A549 (cell line): ENCODE measurements around the gene BGN. TPM values are rescaled to one million over a fixed set of nuclear protein-coding genes. Genes with fewer than 3 reads are reported as not detected.

Experiments
- ATAC-seq, 2 experiments: fragments of 200-7000 bp in 1 of 2; fragments of >200 bp in 1 of 2; cut with Nextera tagmentation in 1 of 2; cut with Tn5 transposase in 1 of 2; 3 replicates each; pipeline versions ENCODE4 v1.8.0 to v1.9.1; 2018 to 2020; ENCODE audit warnings: mild to moderate bottlenecking in 1 of 2, moderate library complexity in 1 of 2
- CTCF ChIA-PET: fragments of 300-600 bp; sonication (Branson Sonifier 250); formaldehyde crosslinking; extraction: SDS; loops from one replicate; lab custom pipeline; 2021; ENCODE audit warnings: antibody characterized with exemption, inconsistent platforms; lab: Yijun Ruan, JAX
- POLR2A ChIA-PET: fragments of 350-600 bp; formaldehyde crosslinking; extraction: SDS; loops from one replicate; lab custom pipeline; 2021; ENCODE audit warnings: antibody characterized with exemption, inconsistent platforms; lab: Yijun Ruan, JAX
- DNase-seq, 2 experiments: peaks; one replicate each; pipeline versions ENCODE4 v3.0.0 to v3.0.0-alpha.2; 2011 to 2016; ENCODE audit warnings: low read depth in 1 of 2, low spot score in 1 of 2
- FAIRE-seq: peaks from 2 replicates; lab custom pipeline; 2011; peaks lifted over from hg19 to GRCh38; lab: Jason Lieb, UNC
- H3K27ac ChIP-seq, 2 experiments: fragments of >200 bp; sonication (Bioruptor Twin); formaldehyde crosslinking; 3 replicates each; pipeline ENCODE4 v1.5.1; 2016 to 2017
- H3K4me1 ChIP-seq: fragments of >200 bp; sonication (Bioruptor Twin); formaldehyde crosslinking; 3 replicates; pipeline ENCODE4 v1.6.1; 2016
- H3K4me2 ChIP-seq: fragments of >200 bp; sonication (Bioruptor Twin); formaldehyde crosslinking; 3 replicates; pipeline ENCODE4 v1.6.1; 2016
- H3K4me3 ChIP-seq: fragments of >200 bp; sonication (Bioruptor Twin); formaldehyde crosslinking; 3 replicates; pipeline ENCODE4 v1.5.1; 2016
- H3K9me3 ChIP-seq: fragments of >200 bp; sonication (Bioruptor Twin); formaldehyde crosslinking; 3 replicates; pipeline ENCODE4 v1.6.1; 2016
- BHLHE40 ChIP-seq: IDR thresholded peaks from 2 replicates; pipeline ENCODE4 v1.6.1; 2012; ENCODE audit warnings: low read depth, low read length, inconsistent platforms
- CHD2 ChIP-seq: fragments of 150-350 bp; IDR thresholded peaks from 2 replicates; pipeline ENCODE4 v1.6.1; 2014; ENCODE audit warnings: low read length; ENCODE audit not compliant: partially characterized antibody
- CHD4 ChIP-seq: fragments of 200-600 bp; sonication (generic); IDR thresholded peaks from 2 replicates; pipeline ENCODE4 v1.6.1; 2016; ENCODE audit warnings: antibody characterized with exemption, mild to moderate bottlenecking, borderline replicate concordance
- ESRRA ChIP-seq: fragments of 150-350 bp; IDR thresholded peaks from 2 replicates; pipeline ENCODE4 v1.6.1; 2014; ENCODE audit warnings: mild to moderate bottlenecking, low read length, borderline replicate concordance
- GATA3 ChIP-seq: IDR thresholded peaks from 2 replicates; pipeline ENCODE4 v1.6.1; 2012; ENCODE audit warnings: borderline replicate concordance
- HOXA7 ChIP-seq: fragments of 250-450 bp; sonication (Bioruptor Pico); IDR thresholded peaks from 2 replicates; pipeline ENCODE4 v1.5.0; 2020; ENCODE audit warnings: mild to moderate bottlenecking, moderate library complexity
- HOXB13 ChIP-seq: fragments of 250-450 bp; sonication (Bioruptor Pico); IDR thresholded peaks from 2 replicates; pipeline ENCODE4 v1.5.0; 2020; ENCODE audit warnings: low read depth, mild to moderate bottlenecking, moderate library complexity
- JUNB ChIP-seq: fragments of >200 bp; sonication (Bioruptor Twin); formaldehyde crosslinking; IDR thresholded peaks from 2 replicates; pipeline ENCODE4 v1.6.1; 2016
- KDM1A ChIP-seq: fragments of 200-600 bp; sonication (generic); IDR thresholded peaks from 2 replicates; pipeline ENCODE4 v1.6.1; 2016; ENCODE audit warnings: low read depth, mild to moderate bottlenecking
- MAFK ChIP-seq: fragments of 450-650 bp; IDR thresholded peaks from 2 replicates; pipeline ENCODE4 v1.6.1; 2014; ENCODE audit not compliant: partially characterized antibody
- NFE2L2 ChIP-seq: fragments of 150-350 bp; conservative IDR thresholded peaks from 2 replicates; pipeline ENCODE4 v1.6.1; 2014; ENCODE audit warnings: low read length
- NR3C1 ChIP-seq: fragments of >200 bp; sonication (Bioruptor Twin); formaldehyde crosslinking; IDR thresholded peaks from 3 replicates; pipeline ENCODE4 v1.6.1; 2017
- PHF8 ChIP-seq: fragments of 200-600 bp; sonication (generic); IDR thresholded peaks from 2 replicates; pipeline ENCODE4 v1.6.1; 2016; ENCODE audit warnings: low read depth, mild to moderate bottlenecking, antibody characterized with exemption, moderate library complexity, borderline replicate concordance
- POLR2AphosphoS2 ChIP-seq: conservative IDR thresholded peaks from 2 replicates; pipeline ENCODE4 v1.6.1; 2012; ENCODE audit warnings: low read length, improper control_type of control experiment, inconsistent platforms
- RNF2 ChIP-seq: fragments of 200-600 bp; sonication (generic); IDR thresholded peaks from 2 replicates; pipeline ENCODE4 v1.6.1; 2016; ENCODE audit warnings: low read depth, mild to moderate bottlenecking, antibody characterized with exemption, moderate library complexity, borderline replicate concordance
- SMC3 ChIP-seq: fragments of >200 bp; sonication (Bioruptor Twin); formaldehyde crosslinking; IDR thresholded peaks from 3 replicates; pipeline ENCODE4 v1.6.1; 2018; ENCODE audit warnings: inconsistent platforms
- TFCP2L1 ChIP-seq: fragments of 250-450 bp; sonication (Bioruptor Pico); IDR thresholded peaks from 2 replicates; pipeline ENCODE4 v1.5.0; 2021; ENCODE audit warnings: mild to moderate bottlenecking
- ZC3H11A ChIP-seq: fragments of 450-650 bp; IDR thresholded peaks from 2 replicates; pipeline ENCODE4 v1.6.1; 2014; ENCODE audit warnings: antibody characterized with exemption, mild to moderate bottlenecking
- ZSCAN20 ChIP-seq: fragments of 250-450 bp; sonication (Bioruptor Pico); IDR thresholded peaks from 2 replicates; pipeline ENCODE4 v1.8.0; 2022; ENCODE audit warnings: mild to moderate bottlenecking, moderate library complexity
- WGBS: methylation state at CpG from one replicate; pipeline ENCODE4 v1.1.6; 2017; ENCODE audit errors: missing lambda C conversion rate; 5-methylcytosine and 5-hydroxymethylcytosine counted together
- polyA plus RNA-seq, 4 experiments: library from polyadenylated mRNA; depleted of rRNA in 3 of 4; stranded (reverse); fragments of >200 nt; fragmentation: RNase III in 1 of 4; extraction: RNeasy Plus Mini Kit Qiagen cat#74134 plus additional on column Dnase treatment in 1 of 4; gene quantifications; 2 replicates in 3 of 4; 3 replicates in 1 of 4; pipeline ENCODE4 v1.2.3, GENCODE V29; 2011 to 2017
- TF ChIP-seq, protein P1 (sequence below): fragments of 200-600 bp; sonication (generic); IDR thresholded peaks from 2 replicates; pipeline ENCODE4 v1.6.1; 2016; ENCODE audit warnings: antibody characterized with exemption, mild to moderate bottlenecking, moderate library complexity
- TF ChIP-seq, protein P2 (sequence below): IDR thresholded peaks from 2 replicates; pipeline ENCODE4 v1.6.1; 2012
- TF ChIP-seq, protein P3 (sequence below): IDR thresholded peaks from 2 replicates; pipeline ENCODE4 v1.6.1; 2012; ENCODE audit warnings: low read depth, borderline replicate concordance
- TF ChIP-seq, protein P4 (sequence below): fragments of >200 bp; sonication (Bioruptor Twin); formaldehyde crosslinking; IDR thresholded peaks from 2 replicates; pipeline ENCODE4 v1.6.1; 2016
- TF ChIP-seq, protein P5 (sequence below): fragments of 250-450 bp; sonication (Bioruptor Pico); IDR thresholded peaks from 2 replicates; pipeline ENCODE4 v1.5.0; 2020; ENCODE audit warnings: low read depth, mild to moderate bottlenecking, moderate library complexity

The BGN gene
- polyA plus RNA-seq, 2 of the 4 experiments (the other 2 are of a cell fraction): 0.04 TPM; not detected in 1

DNA sequence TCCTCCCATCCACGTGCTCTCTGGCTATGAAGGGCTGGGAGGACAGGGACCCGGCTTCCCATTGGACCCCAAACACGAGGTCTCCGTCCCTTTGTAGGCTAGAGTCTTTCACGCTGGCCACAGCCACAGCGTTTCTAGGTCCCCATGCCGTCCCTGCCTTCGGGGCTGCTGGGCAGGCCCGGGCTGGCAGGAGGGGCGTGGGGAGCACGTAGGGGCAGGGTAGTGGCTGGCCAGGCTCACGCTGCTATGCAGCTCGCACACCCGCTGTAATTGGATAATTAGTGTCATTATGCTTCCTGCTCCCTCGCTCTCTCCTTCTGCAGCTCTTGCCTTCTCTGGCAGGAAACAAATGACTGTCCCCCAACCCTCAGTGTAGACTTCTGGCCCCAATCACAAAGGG lies 32.4 kb downstream of the BGN start:
- no peak for FAIRE-seq

DNA sequence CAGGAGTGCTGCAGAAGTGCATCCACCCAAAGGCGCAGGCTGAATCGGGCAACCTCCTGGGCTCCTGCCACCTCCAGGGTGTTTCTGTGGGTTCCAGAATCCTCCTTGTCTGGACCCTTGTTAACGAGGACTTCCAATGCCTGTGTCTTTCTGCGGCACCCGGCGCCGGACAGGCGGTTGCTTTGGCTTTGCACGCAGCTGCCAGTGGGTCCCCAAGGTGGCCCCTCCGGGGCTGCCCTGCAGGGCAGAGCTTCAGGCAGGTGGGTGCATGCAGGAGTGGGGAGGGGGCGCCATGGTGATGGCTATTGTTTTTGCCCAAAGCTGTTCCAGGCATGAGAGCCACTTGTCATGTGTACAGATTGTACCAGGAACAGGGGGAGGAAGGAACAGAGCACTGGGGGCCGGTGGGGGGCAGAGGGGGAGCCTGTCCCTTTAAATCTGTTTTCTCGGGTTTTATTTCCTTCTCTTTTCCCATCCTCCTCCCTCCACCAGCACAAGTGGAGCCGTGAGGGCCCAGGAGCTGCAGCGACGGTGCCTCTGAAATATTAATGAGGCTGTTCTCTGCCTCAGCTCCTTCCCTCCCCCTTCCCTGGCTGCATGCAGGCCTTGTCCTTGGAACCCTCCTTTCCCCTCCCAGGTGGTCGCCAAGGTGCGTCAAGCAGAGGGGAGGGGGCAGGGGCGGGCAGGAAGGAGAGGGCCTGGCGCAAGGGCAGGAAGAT lies 35.8 kb downstream of the BGN start:
- Histone ChIP-seq H3K4me3 (no peak overlapping the region), H3K4me2 (no peak overlapping the region), H3K9me3 (no peaks in the 10 kb centered on the region), H3K4me1 (no peaks in the 10 kb centered on the region), H3K27ac (no peak overlapping the region)
- DNase-seq: no peak
- ChIA-PET CTCF (interaction anchor here (0.5 to 5.7 kb wide), 5 partner anchors 8 to 179 kb away, joined by 3 to 42 read pairs (median 5); no protein-coding TSS in a partner anchor), POLR2A (no interaction called here)
- WGBS: 42% methylated on average over 10 of the region's 20 CpGs
- no peak for FAIRE-seq
- ATAC-seq: no peak
- no peak for TF ChIP-seq ZC3H11A
- TF ChIP-seq RNF2: no peak
- no peak for TF ChIP-seq KDM1A
- TF ChIP-seq CHD2: no peak
- TF ChIP-seq ESRRA: no peak
- TF ChIP-seq GATA3: no peak
- TF ChIP-seq JUNB: no peak
- TF ChIP-seq POLR2AphosphoS2: no peak

More for the DNA sequence above, 32.4 kb downstream of the BGN start:
- ATAC-seq (no peak), DNase-seq (no peak)
- Histone ChIP-seq H3K4me1 (no peaks in the 10 kb centered on the region), H3K4me2 (no peak overlapping the region), H3K27ac (no peak overlapping the region), H3K9me3 (no peaks in the 10 kb centered on the region), H3K4me3 (no peak overlapping the region)
- ChIA-PET CTCF (interaction anchor here (1.0 to 5.7 kb wide), 5 partner anchors 8 to 56 kb away, joined by 3 to 42 read pairs (median 5); partner anchors contain the start of gene HAUS7), POLR2A (no interaction called here)
- TF ChIP-seq, protein P1, sequence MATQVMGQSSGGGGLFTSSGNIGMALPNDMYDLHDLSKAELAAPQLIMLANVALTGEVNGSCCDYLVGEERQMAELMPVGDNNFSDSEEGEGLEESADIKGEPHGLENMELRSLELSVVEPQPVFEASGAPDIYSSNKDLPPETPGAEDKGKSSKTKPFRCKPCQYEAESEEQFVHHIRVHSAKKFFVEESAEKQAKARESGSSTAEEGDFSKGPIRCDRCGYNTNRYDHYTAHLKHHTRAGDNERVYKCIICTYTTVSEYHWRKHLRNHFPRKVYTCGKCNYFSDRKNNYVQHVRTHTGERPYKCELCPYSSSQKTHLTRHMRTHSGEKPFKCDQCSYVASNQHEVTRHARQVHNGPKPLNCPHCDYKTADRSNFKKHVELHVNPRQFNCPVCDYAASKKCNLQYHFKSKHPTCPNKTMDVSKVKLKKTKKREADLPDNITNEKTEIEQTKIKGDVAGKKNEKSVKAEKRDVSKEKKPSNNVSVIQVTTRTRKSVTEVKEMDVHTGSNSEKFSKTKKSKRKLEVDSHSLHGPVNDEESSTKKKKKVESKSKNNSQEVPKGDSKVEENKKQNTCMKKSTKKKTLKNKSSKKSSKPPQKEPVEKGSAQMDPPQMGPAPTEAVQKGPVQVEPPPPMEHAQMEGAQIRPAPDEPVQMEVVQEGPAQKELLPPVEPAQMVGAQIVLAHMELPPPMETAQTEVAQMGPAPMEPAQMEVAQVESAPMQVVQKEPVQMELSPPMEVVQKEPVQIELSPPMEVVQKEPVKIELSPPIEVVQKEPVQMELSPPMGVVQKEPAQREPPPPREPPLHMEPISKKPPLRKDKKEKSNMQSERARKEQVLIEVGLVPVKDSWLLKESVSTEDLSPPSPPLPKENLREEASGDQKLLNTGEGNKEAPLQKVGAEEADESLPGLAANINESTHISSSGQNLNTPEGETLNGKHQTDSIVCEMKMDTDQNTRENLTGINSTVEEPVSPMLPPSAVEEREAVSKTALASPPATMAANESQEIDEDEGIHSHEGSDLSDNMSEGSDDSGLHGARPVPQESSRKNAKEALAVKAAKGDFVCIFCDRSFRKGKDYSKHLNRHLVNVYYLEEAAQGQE: no peak
- no peak for TF ChIP-seq POLR2AphosphoS2
- no peak for TF ChIP-seq NFE2L2
- TF ChIP-seq BHLHE40: no peak
- TF ChIP-seq HOXA7 (CRISPR knock-in tag): no peak
- TF ChIP-seq NR3C1: no peak
- TF ChIP-seq, protein P2, sequence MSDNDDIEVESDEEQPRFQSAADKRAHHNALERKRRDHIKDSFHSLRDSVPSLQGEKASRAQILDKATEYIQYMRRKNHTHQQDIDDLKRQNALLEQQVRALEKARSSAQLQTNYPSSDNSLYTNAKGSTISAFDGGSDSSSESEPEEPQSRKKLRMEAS: no peak
- no peak for TF ChIP-seq TFCP2L1 (CRISPR knock-in tag)
- no peak for TF ChIP-seq MAFK
- TF ChIP-seq PHF8: no peak
- 74% methylated on average over 13 of the region's 15 CpGs for WGBS

DNA sequence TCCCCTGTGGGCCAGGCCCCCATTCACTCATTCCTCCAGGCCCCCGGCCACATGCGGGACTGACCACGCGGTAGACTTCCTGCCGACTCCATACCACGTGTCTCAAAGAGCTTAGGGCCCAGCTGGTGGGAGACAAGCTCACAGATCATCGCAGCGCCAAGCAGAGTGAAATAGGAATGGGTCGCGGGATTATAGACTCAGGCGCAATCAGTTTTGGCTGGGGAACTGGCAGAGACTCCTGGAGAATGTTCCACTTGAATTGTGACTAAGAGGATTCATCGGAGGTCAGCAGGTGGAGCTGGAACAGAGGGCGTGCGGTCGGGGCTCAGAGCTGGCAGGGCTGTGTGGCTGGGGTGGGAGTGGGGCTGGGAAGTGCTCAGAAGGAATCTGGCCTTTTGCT lies 38.3 kb downstream of the BGN start:
- Histone ChIP-seq H3K27ac (no peak overlapping the region), H3K4me2 (no peak overlapping the region), H3K4me3 (no peak overlapping the region), H3K4me1 (no peaks in the 10 kb centered on the region), H3K9me3 (no peaks in the 10 kb centered on the region)
- FAIRE-seq: no peak
- no peak for DNase-seq
- no peak for ATAC-seq
- POLR2A ChIA-PET: no interaction called here
- TF ChIP-seq, protein P3, sequence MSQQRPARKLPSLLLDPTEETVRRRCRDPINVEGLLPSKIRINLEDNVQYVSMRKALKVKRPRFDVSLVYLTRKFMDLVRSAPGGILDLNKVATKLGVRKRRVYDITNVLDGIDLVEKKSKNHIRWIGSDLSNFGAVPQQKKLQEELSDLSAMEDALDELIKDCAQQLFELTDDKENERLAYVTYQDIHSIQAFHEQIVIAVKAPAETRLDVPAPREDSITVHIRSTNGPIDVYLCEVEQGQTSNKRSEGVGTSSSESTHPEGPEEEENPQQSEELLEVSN: no peak
- TF ChIP-seq, protein P4, sequence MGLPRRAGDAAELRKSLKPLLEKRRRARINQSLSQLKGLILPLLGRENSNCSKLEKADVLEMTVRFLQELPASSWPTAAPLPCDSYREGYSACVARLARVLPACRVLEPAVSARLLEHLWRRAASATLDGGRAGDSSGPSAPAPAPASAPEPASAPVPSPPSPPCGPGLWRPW: no peak
- no peak for TF ChIP-seq SMC3
- TF ChIP-seq RNF2: no peak
- TF ChIP-seq CHD4: no peak
- no peak for TF ChIP-seq NR3C1
- TF ChIP-seq HOXB13 (CRISPR knock-in tag): no peak
- TF ChIP-seq, protein P5, sequence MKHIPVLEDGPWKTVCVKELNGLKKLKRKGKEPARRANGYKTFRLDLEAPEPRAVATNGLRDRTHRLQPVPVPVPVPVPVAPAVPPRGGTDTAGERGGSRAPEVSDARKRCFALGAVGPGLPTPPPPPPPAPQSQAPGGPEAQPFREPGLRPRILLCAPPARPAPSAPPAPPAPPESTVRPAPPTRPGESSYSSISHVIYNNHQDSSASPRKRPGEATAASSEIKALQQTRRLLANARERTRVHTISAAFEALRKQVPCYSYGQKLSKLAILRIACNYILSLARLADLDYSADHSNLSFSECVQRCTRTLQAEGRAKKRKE (CRISPR knock-in tag): no peak
- TF ChIP-seq ZC3H11A: no peak
- TF ChIP-seq ZSCAN20: no peak
- WGBS: 95% methylated on average over 8 of the region's 15 CpGs
- CTCF ChIA-PET: interaction anchor here (1.0 to 2.2 kb wide), 6 partner anchors 10 to 135 kb away, joined by 3 to 7 read pairs (median 5); no protein-coding TSS in a partner anchor
